ENCODE measurements around the gene GPATCH3.

DNA sequence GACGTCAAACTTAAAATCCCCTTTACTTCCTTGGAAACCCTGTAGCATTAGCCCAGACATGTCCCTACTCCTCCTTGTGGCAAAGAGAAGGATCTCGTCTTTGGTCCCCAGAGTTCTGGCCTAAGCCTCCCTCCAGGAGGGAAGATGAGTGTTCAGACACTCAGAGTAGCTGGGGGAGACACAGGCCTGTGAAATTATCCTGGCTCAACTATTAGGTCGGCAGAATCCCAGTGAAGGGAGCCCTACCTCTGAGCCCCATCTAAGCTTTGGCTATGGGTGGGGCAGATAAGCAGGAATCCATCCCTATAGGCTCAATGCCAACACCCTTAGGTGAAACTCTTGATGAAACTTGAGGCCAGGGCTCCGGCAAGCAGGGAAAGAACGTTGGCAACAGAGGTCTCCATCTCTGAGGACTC is 39.0 kb downstream of the GPATCH3 start:
- TF ChIP-seq POLR2AphosphoS5 (IDR thresholded peaks at IDR 0.05) = no peak
- TF ChIP-seq, protein P1, sequence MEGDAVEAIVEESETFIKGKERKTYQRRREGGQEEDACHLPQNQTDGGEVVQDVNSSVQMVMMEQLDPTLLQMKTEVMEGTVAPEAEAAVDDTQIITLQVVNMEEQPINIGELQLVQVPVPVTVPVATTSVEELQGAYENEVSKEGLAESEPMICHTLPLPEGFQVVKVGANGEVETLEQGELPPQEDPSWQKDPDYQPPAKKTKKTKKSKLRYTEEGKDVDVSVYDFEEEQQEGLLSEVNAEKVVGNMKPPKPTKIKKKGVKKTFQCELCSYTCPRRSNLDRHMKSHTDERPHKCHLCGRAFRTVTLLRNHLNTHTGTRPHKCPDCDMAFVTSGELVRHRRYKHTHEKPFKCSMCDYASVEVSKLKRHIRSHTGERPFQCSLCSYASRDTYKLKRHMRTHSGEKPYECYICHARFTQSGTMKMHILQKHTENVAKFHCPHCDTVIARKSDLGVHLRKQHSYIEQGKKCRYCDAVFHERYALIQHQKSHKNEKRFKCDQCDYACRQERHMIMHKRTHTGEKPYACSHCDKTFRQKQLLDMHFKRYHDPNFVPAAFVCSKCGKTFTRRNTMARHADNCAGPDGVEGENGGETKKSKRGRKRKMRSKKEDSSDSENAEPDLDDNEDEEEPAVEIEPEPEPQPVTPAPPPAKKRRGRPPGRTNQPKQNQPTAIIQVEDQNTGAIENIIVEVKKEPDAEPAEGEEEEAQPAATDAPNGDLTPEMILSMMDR (IDR thresholded peaks at IDR 0.05 in 8 of 11, conservative IDR thresholded peaks at IDR 0.05 in 3 of 11) = no peak
